HG02571 (cell line): ENCODE measurements around the gene NCOA1.

ENCODE experiments used
- ATAC-seq: cut with Tn5 transposase; IDR thresholded peaks from one replicate; pipeline ENCODE4 v1.9.1; 2021; ENCODE audit warnings: mild to moderate bottlenecking, moderate library complexity; ENCODE audit not compliant: unreplicated experiment

Gene NCOA1

GRCh38 chr2:24621779-24622538, 130.9 kb downstream of the NCOA1 start:
- no peak for ATAC-seq

- ATAC-seq: no peak
Measured at GRCh38 chr2:24623535-24623934, 132.5 kb downstream of the NCOA1 start.

GRCh38 chr2:24625728-24626127, 134.7 kb downstream of the NCOA1 start:
- no peak for ATAC-seq

- ATAC-seq: no peak
Measured at GRCh38 chr2:24626131-24626530, 135.1 kb downstream of the NCOA1 start.

GRCh38 chr2:24628746-24629145, 137.7 kb downstream of the NCOA1 start:
- ATAC-seq: no peak

- no peak for ATAC-seq
Measured at GRCh38 chr2:24632172-24632571, 141.1 kb downstream of the NCOA1 start.

GRCh38 chr2:24635181-24635580, 144.1 kb downstream of the NCOA1 start:
- no peak for ATAC-seq

- no peak for ATAC-seq
Measured at GRCh38 chr2:24638568-24638967, 147.5 kb downstream of the NCOA1 start.

- ATAC-seq: no peak
Measured at GRCh38 chr2:24642351-24642750, 151.3 kb downstream of the NCOA1 start.

GRCh38 chr2:24643051-24643450, 152.0 kb downstream of the NCOA1 start:
- no peak for ATAC-seq

- ATAC-seq: no peak
Measured at GRCh38 chr2:24644032-24644431, 153.0 kb downstream of the NCOA1 start.

- no peak for ATAC-seq
Measured at GRCh38 chr2:24650997-24651642, 160.1 kb downstream of the NCOA1 start.

- ATAC-seq: no peak
Measured at GRCh38 chr2:24651643-24652003, 160.6 kb downstream of the NCOA1 start.

GRCh38 chr2:24652265-24653182, 161.5 kb downstream of the NCOA1 start:
- ATAC-seq: no peak

GRCh38 chr2:24657818-24658217, 166.8 kb downstream of the NCOA1 start:
- no peak for ATAC-seq

GRCh38 chr2:24658531-24659202, 167.6 kb downstream of the NCOA1 start:
- no peak for ATAC-seq

- ATAC-seq: no peak
Measured at GRCh38 chr2:24659862-24660261, 168.8 kb downstream of the NCOA1 start.

GRCh38 chr2:24667542-24667941, 176.5 kb downstream of the NCOA1 start:
- no peak for ATAC-seq

- no peak for ATAC-seq
Measured at GRCh38 chr2:24671230-24671629, 180.2 kb downstream of the NCOA1 start.

- ATAC-seq: no peak
Measured at GRCh38 chr2:24672589-24672988, 181.5 kb downstream of the NCOA1 start.

- no peak for ATAC-seq
Measured at GRCh38 chr2:24675338-24675737, 184.3 kb downstream of the NCOA1 start.
